ENCODE results near the gene IPO5. TPM values are rescaled to one million over a fixed set of nuclear protein-coding genes. Genes with fewer than 3 reads are reported as not detected.

The IPO5 gene
- total RNA-seq, 2 experiments from 2014 or later, result 62.2 to 73.3 TPM

DNA sequence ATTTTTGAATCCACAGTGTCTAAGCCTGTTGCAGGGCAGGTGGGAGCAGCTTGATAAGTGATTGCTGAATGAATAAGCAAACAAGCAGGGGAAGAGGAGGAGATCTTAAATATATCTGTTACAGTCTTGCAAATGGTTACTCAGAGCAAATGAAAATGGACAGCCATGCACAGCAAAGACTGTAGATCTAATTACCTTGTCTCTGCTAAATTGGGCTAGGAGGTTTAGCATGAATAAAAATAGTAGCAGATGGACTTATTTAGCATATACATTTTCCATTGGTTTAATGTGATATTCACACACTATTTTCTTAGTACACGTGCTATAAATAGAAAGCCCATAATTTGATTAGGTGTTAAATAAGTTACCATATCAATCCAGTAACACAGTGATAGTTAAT lies 116.5 kb downstream of the IPO5 start:
- ChIA-PET CTCF (no interaction called here), POLR2A (no interaction called here)
- Mint-ChIP-seq H3K9me3 (no peaks in the 10 kb centered on the region), H3K4me3 (no peak overlapping the region), H3K4me1 (ENCODE audit: low read depth) (no peaks in the 10 kb centered on the region), H3K36me3 (ENCODE audit: low read depth) (no peaks in the 10 kb centered on the region), H3K27ac (no peak overlapping the region), H3K27me3 (peaks cover 5% of the 10 kb centered on the region)
- DNase-seq (no peak), ATAC-seq (ENCODE audit: poor library complexity) (no peak)
- Histone ChIP-seq H3K27me3 (ENCODE audit: control insufficient read depth in 1 of 2, insufficient read depth in 2 of 2, low read length in 2 of 2) (peaks cover 0 to 4% of the 10 kb centered on the region in 2 experiments), H3K4me1 (ENCODE audit: insufficient read depth, low read length) (no peaks in the 10 kb centered on the region), H3K4me3 (ENCODE audit: low read length) (no peak overlapping the region), H3K27ac (ENCODE audit: low read depth in 1 of 2, low read length in 2 of 2) (no peak overlapping the region), H3K9me3 (ENCODE audit: control insufficient read depth in 1 of 2, insufficient read depth in 1 of 2, low read length in 2 of 2) (no peaks in the 10 kb centered on the region), H3K36me3 (ENCODE audit: insufficient read depth, low read length) (no peaks in the 10 kb centered on the region)
- intact Hi-C loops (cut with DNase I, micrococcal nuclease), result no loop called here
- TF ChIP-seq, protein P1, sequence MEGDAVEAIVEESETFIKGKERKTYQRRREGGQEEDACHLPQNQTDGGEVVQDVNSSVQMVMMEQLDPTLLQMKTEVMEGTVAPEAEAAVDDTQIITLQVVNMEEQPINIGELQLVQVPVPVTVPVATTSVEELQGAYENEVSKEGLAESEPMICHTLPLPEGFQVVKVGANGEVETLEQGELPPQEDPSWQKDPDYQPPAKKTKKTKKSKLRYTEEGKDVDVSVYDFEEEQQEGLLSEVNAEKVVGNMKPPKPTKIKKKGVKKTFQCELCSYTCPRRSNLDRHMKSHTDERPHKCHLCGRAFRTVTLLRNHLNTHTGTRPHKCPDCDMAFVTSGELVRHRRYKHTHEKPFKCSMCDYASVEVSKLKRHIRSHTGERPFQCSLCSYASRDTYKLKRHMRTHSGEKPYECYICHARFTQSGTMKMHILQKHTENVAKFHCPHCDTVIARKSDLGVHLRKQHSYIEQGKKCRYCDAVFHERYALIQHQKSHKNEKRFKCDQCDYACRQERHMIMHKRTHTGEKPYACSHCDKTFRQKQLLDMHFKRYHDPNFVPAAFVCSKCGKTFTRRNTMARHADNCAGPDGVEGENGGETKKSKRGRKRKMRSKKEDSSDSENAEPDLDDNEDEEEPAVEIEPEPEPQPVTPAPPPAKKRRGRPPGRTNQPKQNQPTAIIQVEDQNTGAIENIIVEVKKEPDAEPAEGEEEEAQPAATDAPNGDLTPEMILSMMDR (IDR thresholded peaks at IDR 0.05), result no peak

DNA sequence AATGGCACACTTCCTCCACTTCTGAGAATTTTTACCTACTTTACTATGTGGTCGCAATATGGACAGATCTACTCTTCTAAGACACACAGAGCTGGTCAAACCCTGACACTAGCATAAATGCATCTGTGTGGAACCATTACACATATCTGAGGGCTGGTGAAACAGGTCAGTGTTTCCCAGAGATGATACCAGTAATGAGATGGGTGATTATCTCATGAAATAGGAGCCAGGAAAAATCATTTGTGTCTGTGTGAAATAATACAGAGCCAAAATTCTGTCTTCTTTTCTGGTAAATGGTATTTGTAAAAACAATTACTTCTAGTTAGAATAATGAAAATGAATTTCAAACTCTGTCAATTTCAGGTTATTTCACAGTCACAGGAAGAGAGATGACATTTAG lies 117.8 kb downstream of the IPO5 start:
- Mint-ChIP-seq H3K4me3 (no peak overlapping the region), H3K36me3 (ENCODE audit: low read depth) (no peaks in the 10 kb centered on the region), H3K4me1 (ENCODE audit: low read depth) (no peaks in the 10 kb centered on the region), H3K27me3 (peaks cover 10% of the 10 kb centered on the region), H3K27ac (no peak overlapping the region), H3K9me3 (no peaks in the 10 kb centered on the region)
- ChIA-PET CTCF (no interaction called here), POLR2A (no interaction called here)
- Histone ChIP-seq H3K27ac (ENCODE audit: low read depth in 1 of 2, low read length in 2 of 2) (no peak overlapping the region), H3K27me3 (ENCODE audit: control insufficient read depth in 1 of 2, insufficient read depth in 2 of 2, low read length in 2 of 2) (peaks cover 0 to 4% of the 10 kb centered on the region in 2 experiments), H3K4me3 (ENCODE audit: low read length) (no peak overlapping the region), H3K9me3 (ENCODE audit: control insufficient read depth in 1 of 2, insufficient read depth in 1 of 2, low read length in 2 of 2) (peaks cover 0 to 3% of the 10 kb centered on the region in 2 experiments), H3K4me1 (ENCODE audit: insufficient read depth, low read length) (no peaks in the 10 kb centered on the region), H3K36me3 (ENCODE audit: insufficient read depth, low read length) (no peaks in the 10 kb centered on the region)
- DNase-seq (no peak), ATAC-seq (ENCODE audit: poor library complexity) (no peak)
- intact Hi-C loops (cut with DNase I, micrococcal nuclease), result no loop called here
- TF ChIP-seq, protein P1 (IDR thresholded peaks at IDR 0.05), result no peak

DNA sequence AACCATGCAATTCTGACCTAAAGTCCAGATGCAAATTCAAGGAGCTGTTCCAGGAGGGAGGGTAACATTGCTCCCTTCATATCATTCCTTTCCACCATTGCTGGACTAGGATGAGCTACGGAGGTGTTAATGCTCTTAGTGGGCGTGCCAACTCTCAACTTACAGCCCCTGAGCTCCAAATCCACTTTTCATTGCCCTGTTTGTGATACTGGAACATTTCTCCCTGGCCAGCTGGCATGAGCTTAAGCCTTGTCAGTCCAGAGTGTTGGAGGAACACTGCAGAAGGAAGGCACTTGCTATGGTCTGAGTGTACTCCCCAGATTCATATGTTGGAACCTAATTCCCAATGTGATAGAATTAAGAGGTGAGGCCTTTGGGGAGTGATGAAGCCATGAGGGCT lies 119.0 kb downstream of the IPO5 start:
- H3K9me3 ChIP-seq (ENCODE audit: control insufficient read depth in 1 of 2, insufficient read depth in 1 of 2, low read length in 2 of 2), result peaks cover 0 to 7% of the 10 kb centered on the region in 2 experiments
- no peak overlapping the region for H3K27ac ChIP-seq (ENCODE audit: low read depth in 1 of 2, low read length in 2 of 2)
- no peak overlapping the region for H3K4me3 ChIP-seq (ENCODE audit: low read length)
- Mint-ChIP-seq H3K36me3 (ENCODE audit: low read depth) (no peaks in the 10 kb centered on the region), H3K27ac (no peak overlapping the region), H3K4me1 (ENCODE audit: low read depth) (no peaks in the 10 kb centered on the region), H3K27me3 (peaks cover 10% of the 10 kb centered on the region), H3K9me3 (no peaks in the 10 kb centered on the region), H3K4me3 (no peak overlapping the region)
- ATAC-seq (ENCODE audit: poor library complexity) (no peak), DNase-seq (no peak)
- intact Hi-C loops (cut with DNase I, micrococcal nuclease), result no loop called here
- POLR2A ChIA-PET, result no interaction called here
- TF ChIP-seq, protein P1 (IDR thresholded peaks at IDR 0.05), result no peak
- peaks cover 0 to 4% of the 10 kb centered on the region in 2 experiments for H3K27me3 ChIP-seq (ENCODE audit: control insufficient read depth in 1 of 2, insufficient read depth in 2 of 2, low read length in 2 of 2)
- CTCF ChIA-PET, result no interaction called here
- H3K4me1 ChIP-seq (ENCODE audit: insufficient read depth, low read length), result no peaks in the 10 kb centered on the region
- H3K36me3 ChIP-seq (ENCODE audit: insufficient read depth, low read length), result no peaks in the 10 kb centered on the region

Other genes with a start within 250 kb of the IPO5 start
- gene FARP1, start 189.4 kb downstream of the IPO5 start, total RNA-seq, result under 1 TPM in 1 of 2 experiments, not detected in 1; 0.30 TPM
- gene RNF113B, start 223.6 kb downstream of the IPO5 start, total RNA-seq, result not detected